Osteoblast (primary cell): ENCODE data around the gene ABCF2. TPM values are rescaled to one million over a fixed set of nuclear protein-coding genes. Genes with fewer than 3 reads are reported as not detected.
A peak's percentile ranks its signal among the peaks of the same experiment; 100 is the strongest.

Experiments
- DNase-seq: peaks from one replicate; pipeline ENCODE4 v3.0.0; 2011; ENCODE audit warnings: low spot score, mixed read lengths; ENCODE audit not compliant: insufficient read length; ENCODE audit errors: missing footprints
- H2AFZ ChIP-seq: 2 replicates; pipeline ENCODE4 v1.6.0; 2011; ENCODE audit warnings: mild to moderate bottlenecking, low read length
- H3K27ac ChIP-seq: 2 replicates; pipeline ENCODE4 v1.5.1; 2011; ENCODE audit warnings: mild to moderate bottlenecking, low read depth, low read length, moderate library complexity
- H3K27me3 ChIP-seq: 2 replicates; pipeline ENCODE4 v1.6.0; 2012; ENCODE audit warnings: mild to moderate bottlenecking, control low read depth, inconsistent platforms, low read length, moderate library complexity; ENCODE audit not compliant: insufficient read depth
- H3K36me3 ChIP-seq: 2 replicates; pipeline ENCODE4 v1.5.1; 2011; ENCODE audit warnings: mild to moderate bottlenecking, low read length, control low read depth, moderate library complexity; ENCODE audit not compliant: insufficient read depth
- H3K4me1 ChIP-seq: 2 replicates; pipeline ENCODE4 v1.5.1; 2011; ENCODE audit warnings: mild to moderate bottlenecking, low read length, control low read depth, moderate library complexity; ENCODE audit not compliant: insufficient read depth
- H3K4me2 ChIP-seq: 2 replicates; pipeline ENCODE4 v1.6.0; 2011; ENCODE audit warnings: mild to moderate bottlenecking, low read length; ENCODE audit not compliant: insufficient read depth
- H3K4me3 ChIP-seq: fragments of 200-600 bp; sonication (generic); 3 replicates; pipeline ENCODE4 v1.5.1; 2012; ENCODE audit warnings: mild to moderate bottlenecking, low read length, inconsistent platforms; ENCODE audit not compliant: insufficient read depth
- H3K79me2 ChIP-seq: 2 replicates; pipeline ENCODE4 v1.6.0; 2012; ENCODE audit warnings: mild to moderate bottlenecking, low read length, control low read depth, inconsistent platforms; ENCODE audit not compliant: insufficient read depth
- H3K9me3 ChIP-seq: 2 replicates; pipeline ENCODE4 v1.5.1; 2011; ENCODE audit warnings: low read depth, low read length, control low read depth
- H4K20me1 ChIP-seq: 2 replicates; pipeline ENCODE4 v1.6.0; 2012; ENCODE audit warnings: mild to moderate bottlenecking, low read length, control low read depth; ENCODE audit not compliant: insufficient read depth
- CTCF ChIP-seq: IDR thresholded peaks from 2 replicates; pipeline ENCODE4 v1.5.1; 2011; ENCODE audit warnings: mild to moderate bottlenecking, low read depth, low read length, moderate library complexity; ENCODE audit errors: extremely low read depth
- total RNA-seq: library from RNA; depleted of rRNA; stranded (reverse); fragments of >200 nt; gene quantifications from 2 replicates; pipeline ENCODE4 v1.2.3, GENCODE V29; 2012

ABCF2 gene
- total RNA-seq, 1 donor: 65.9 TPM

GRCh38 chr7:151250181-151251132 is 23.5 kb upstream of the ABCF2 start:
- no peaks in the 10 kb centered on the region for H3K9me3 ChIP-seq
- H4K20me1 ChIP-seq: peaks cover 6% of the 10 kb centered on the region
- peak overlapping the region; percentile 72 for H3K27ac ChIP-seq
- DNase-seq: peak; percentile 87
- peak overlapping the region; percentile 85 for H3K4me2 ChIP-seq
- peaks cover 44% of the 10 kb centered on the region for H3K4me1 ChIP-seq
- H3K27me3 ChIP-seq: no peaks in the 10 kb centered on the region
- peak overlapping the region; percentile 8 for H3K4me3 ChIP-seq
- H3K36me3 ChIP-seq: no peaks in the 10 kb centered on the region
- H2AFZ ChIP-seq: no peak overlapping the region
- TF ChIP-seq CTCF: no peak
- H3K79me2 ChIP-seq: peaks cover 10% of the 10 kb centered on the region

- peak overlapping the region; percentile 87 for H3K4me3 ChIP-seq
- H2AFZ ChIP-seq: no peak overlapping the region
- no peak for TF ChIP-seq CTCF
- peak overlapping the region; percentile 72 for H3K27ac ChIP-seq
- H3K27me3 ChIP-seq: no peaks in the 10 kb centered on the region
- no peaks in the 10 kb centered on the region for H3K9me3 ChIP-seq
- H3K79me2 ChIP-seq: peaks cover 10% of the 10 kb centered on the region
- peak overlapping the region; percentile 85 for H3K4me2 ChIP-seq
- H3K36me3 ChIP-seq: no peaks in the 10 kb centered on the region
- peaks cover 50% of the 10 kb centered on the region for H3K4me1 ChIP-seq
- peaks cover 11% of the 10 kb centered on the region for H4K20me1 ChIP-seq
- peak; percentile 98 for DNase-seq
These were observed 22.7 kb upstream of the ABCF2 start for GRCh38 chr7:151249732-151250072.

- Histone ChIP-seq H3K4me1 (peaks cover 53% of the 10 kb centered on the region), H4K20me1 (peaks cover 16% of the 10 kb centered on the region), H3K27ac (peak overlapping the region; percentile 72), H3K9me3 (no peaks in the 10 kb centered on the region), H3K36me3 (no peaks in the 10 kb centered on the region), H3K4me2 (peak overlapping the region; percentile 85), H3K79me2 (peaks cover 10% of the 10 kb centered on the region), H3K27me3 (no peaks in the 10 kb centered on the region), H3K4me3 (peak overlapping the region; percentile 87), H2AFZ (peak overlapping the region; percentile 84)
- DNase-seq: peak; percentile 99
- no peak for TF ChIP-seq CTCF
These were observed 22.2 kb upstream of the ABCF2 start for GRCh38 chr7:151249034-151249731.
